GM18861 (cell line): ENCODE results near the gene TMEM97.
A peak's percentile ranks its signal among the peaks of the same experiment; 100 is the strongest.
"Not testable (repeated sequence)": the region's sequence is repeated elsewhere in the genome, so short reads cannot be mapped to it uniquely, and the experiment has no call there.

ENCODE experiments used
- ATAC-seq: cut with Tn5 transposase; IDR thresholded peaks from one replicate; pipeline ENCODE4 v1.9.1; 2021; ENCODE audit not compliant: unreplicated experiment

The TMEM97 gene

GRCh38 chr17:28318759-28319597 lies at the start of gene TMEM97:
TMEM97 (plus strand) TSS chr17:28319200; CDS start chr17:28319240, 40 bp downstream.
- ATAC-seq, result peak; percentile 84

- no peak for ATAC-seq
Observed at GRCh38 chr17:28270055-28270454, 48.9 kb upstream of the TMEM97 start.

- ATAC-seq, result no peak
Observed at GRCh38 chr17:28270926-28271325, 48.1 kb upstream of the TMEM97 start.

GRCh38 chr17:28271431-28271830 lies 47.6 kb upstream of the TMEM97 start:
- ATAC-seq, result no peak

- ATAC-seq, result no peak
Observed at GRCh38 chr17:28272166-28272565, 46.8 kb upstream of the TMEM97 start.

- not testable (repeated sequence) for ATAC-seq
Observed at GRCh38 chr17:28273341-28273740, 45.7 kb upstream of the TMEM97 start.

- no peak for ATAC-seq
Observed at GRCh38 chr17:28274591-28275265, 44.3 kb upstream of the TMEM97 start.

- no peak for ATAC-seq
Observed at GRCh38 chr17:28276011-28276410, 43.0 kb upstream of the TMEM97 start.

- no peak for ATAC-seq
Observed at GRCh38 chr17:28279411-28279810, 39.6 kb upstream of the TMEM97 start.

- ATAC-seq, result no peak
Observed at GRCh38 chr17:28280826-28281225, 38.2 kb upstream of the TMEM97 start.

GRCh38 chr17:28282596-28282995 lies 36.4 kb upstream of the TMEM97 start:
- ATAC-seq, result no peak

GRCh38 chr17:28285965-28286364 lies 33.0 kb upstream of the TMEM97 start:
- no peak for ATAC-seq

- no peak for ATAC-seq
Observed at GRCh38 chr17:28290703-28291102, 28.3 kb upstream of the TMEM97 start.

- no peak for ATAC-seq
Observed at GRCh38 chr17:28291780-28292330, 27.1 kb upstream of the TMEM97 start.

- ATAC-seq, result not testable (repeated sequence)
Observed at GRCh38 chr17:28292878-28293277, 26.1 kb upstream of the TMEM97 start.

- no peak for ATAC-seq
Observed at GRCh38 chr17:28293994-28294393, 25.0 kb upstream of the TMEM97 start.

- no peak for ATAC-seq
Observed at GRCh38 chr17:28295677-28296578, 23.1 kb upstream of the TMEM97 start.

- ATAC-seq, result no peak
Observed at GRCh38 chr17:28298449-28298848, 20.6 kb upstream of the TMEM97 start.

- ATAC-seq, result no peak
Observed at GRCh38 chr17:28306954-28307401, 12.0 kb upstream of the TMEM97 start.

- ATAC-seq, result no peak
Observed at GRCh38 chr17:28313841-28314240, 5.2 kb upstream of the TMEM97 start.
